Common myeloid progenitor, CD34-positive (primary cell): ENCODE data around the gene GKAP1.
"Not testable (repeated sequence)": the region's sequence is repeated elsewhere in the genome, so short reads cannot be mapped to it uniquely, and the experiment has no call there.

Experiments used
- CTCF ChIA-PET: fragments of 350-600 bp; sonication (Branson Sonifier 250); formaldehyde crosslinking; loops from one replicate; lab custom pipeline; 2021; ENCODE audit warnings: antibody characterized with exemption; lab: Charles Lee
- POLR2A ChIA-PET: fragments of 350-600 bp; sonication (Branson Sonifier 250); formaldehyde crosslinking; loops from one replicate; lab custom pipeline; 2021; ENCODE audit warnings: antibody characterized with exemption; lab: Charles Lee
- DNase-seq, 3 donors: peaks; one replicate each; pipeline versions ENCODE4 v3.0.0 to v3.0.0-alpha.2; 2013
- H3K27ac ChIP-seq, 2 experiments: 1 replicate in 1 of 2; 2 replicates in 1 of 2; pipeline ENCODE4 v1.7.0; 2013; ENCODE audit warnings: inconsistent platforms in 2 of 2, low read length in 2 of 2, mild to moderate bottlenecking in 2 of 2, low read depth in 1 of 2, moderate library complexity in 1 of 2; ENCODE audit not compliant: severe bottlenecking in 2 of 2, insufficient read depth in 1 of 2, poor library complexity in 1 of 2
- H3K27me3 ChIP-seq, 5 experiments: replicated peaks in 2 of 5; 1 replicate in 3 of 5; 2 replicates in 2 of 5; pipeline versions ENCODE4 v1.6.1 to v1.7.0; 2013; ENCODE audit warnings: low read length in 4 of 5, mild to moderate bottlenecking in 2 of 5, moderate library complexity in 2 of 5, inconsistent platforms in 1 of 5; ENCODE audit not compliant: insufficient read depth in 5 of 5, control insufficient read depth in 4 of 5
- H3K36me3 ChIP-seq, 4 experiments: 1 replicate in 2 of 4; 2 replicates in 2 of 4; pipeline versions ENCODE4 v1.6.1 to v1.7.0; 2013; ENCODE audit warnings: low read length in 3 of 4, control low read depth in 1 of 4, mild to moderate bottlenecking in 1 of 4; ENCODE audit not compliant: control insufficient read depth in 4 of 4, insufficient read depth in 4 of 4
- H3K4me1 ChIP-seq, 4 experiments: 1 replicate in 3 of 4; 2 replicates in 1 of 4; pipeline versions ENCODE4 v1.6.1 to v1.7.1; 2013; ENCODE audit warnings: low read length in 3 of 4, mild to moderate bottlenecking in 3 of 4, control low read depth in 1 of 4, inconsistent platforms in 1 of 4, moderate library complexity in 1 of 4; ENCODE audit not compliant: control insufficient read depth in 4 of 4, insufficient read depth in 4 of 4; ENCODE audit errors: control extremely low read depth in 1 of 4
- H3K4me3 ChIP-seq, 7 experiments: 1 replicate in 4 of 7; 2 replicates in 3 of 7; pipeline versions ENCODE4 v1.5.1 to v1.7.0; 2013; ENCODE audit warnings: mild to moderate bottlenecking in 7 of 7, low read length in 6 of 7, moderate library complexity in 6 of 7, inconsistent platforms in 2 of 7, low read depth in 2 of 7, control low read depth in 1 of 7; ENCODE audit not compliant: insufficient read depth in 4 of 7, control insufficient read depth in 1 of 7; ENCODE audit errors: extremely low read depth in 1 of 7
- H3K9me3 ChIP-seq, 5 experiments: 1 replicate in 4 of 5; 2 replicates in 1 of 5; pipeline versions ENCODE4 v1.6.1 to v1.7.1; 2013; ENCODE audit warnings: low read length in 4 of 5, mild to moderate bottlenecking in 2 of 5, inconsistent platforms in 1 of 5, low read depth in 1 of 5, moderate library complexity in 1 of 5; ENCODE audit not compliant: control insufficient read depth in 4 of 5, insufficient read depth in 2 of 5; ENCODE audit errors: control extremely low read depth in 1 of 5
- WGBS: methylation state at CpG from one replicate; pipeline ENCODE4 v1.1.5; 2013; ENCODE audit not compliant: insufficient coverage; 5-methylcytosine and 5-hydroxymethylcytosine counted together

Gene GKAP1

DNA sequence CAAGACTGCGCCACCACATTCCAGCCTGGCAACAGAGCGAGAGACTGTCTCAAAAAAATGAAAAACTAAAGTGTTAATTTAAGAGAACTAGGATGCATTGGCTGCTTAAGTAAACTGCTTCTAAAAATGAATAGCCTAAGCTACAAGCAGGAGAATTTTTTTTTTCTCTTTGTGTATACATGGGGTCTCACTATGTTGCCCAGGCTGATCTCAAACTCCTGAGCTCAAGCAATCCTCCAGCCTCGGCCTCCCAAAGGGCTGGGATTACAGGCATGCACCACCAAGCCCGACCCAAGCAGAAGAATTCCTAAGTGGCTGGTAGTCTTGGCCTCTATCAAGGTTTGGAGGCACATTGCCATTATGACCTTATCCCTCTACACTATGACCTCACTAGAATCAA, 2.4 kb downstream of the GKAP1 start:
- H3K27ac ChIP-seq, DNase-seq, CTCF ChIA-PET, POLR2A ChIA-PET, H3K27me3 ChIP-seq, H3K4me3 ChIP-seq, H3K9me3 ChIP-seq, H3K36me3 ChIP-seq: not testable (repeated sequence)
- peaks cover 0 to 12% (median 2%) of the 10 kb centered on the region in 4 experiments for H3K4me1 ChIP-seq
- 91% methylated on average over 3 of the region's 4 CpGs for WGBS

GRCh38 chr9:83809213-83809612, 8.4 kb downstream of the GKAP1 start:
- H3K27me3 ChIP-seq, H3K4me1 ChIP-seq, H3K27ac ChIP-seq, CTCF ChIA-PET, H3K4me3 ChIP-seq, POLR2A ChIA-PET, H3K9me3 ChIP-seq, DNase-seq, H3K36me3 ChIP-seq: not testable (repeated sequence)
- no CpG with 5 or more reads among the region's 1 CpG for WGBS

DNA sequence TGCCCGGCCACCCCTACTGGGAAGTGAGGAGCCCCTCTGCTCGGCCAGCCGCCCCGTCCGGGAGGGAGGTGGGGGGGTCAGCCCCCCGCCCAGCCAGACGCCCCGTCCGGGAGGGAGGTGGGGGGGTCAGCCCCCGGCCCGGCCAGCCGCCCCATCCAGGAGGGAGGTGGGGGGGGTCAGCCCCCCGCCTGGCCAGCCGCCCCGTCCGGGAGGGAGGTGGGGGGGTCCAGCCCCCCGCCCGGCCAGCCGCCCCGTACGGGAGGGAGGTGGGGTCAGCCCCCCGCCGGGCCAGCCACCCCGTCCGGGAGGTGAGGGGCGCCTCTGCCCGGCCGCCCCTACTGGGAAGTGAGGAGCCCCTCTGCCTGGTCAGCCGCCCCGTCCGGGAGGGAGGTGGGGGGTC, 13.1 kb downstream of the GKAP1 start:
- DNase-seq, CTCF ChIA-PET, H3K27me3 ChIP-seq, H3K9me3 ChIP-seq, H3K4me1 ChIP-seq, H3K27ac ChIP-seq, POLR2A ChIA-PET, H3K4me3 ChIP-seq: not testable (repeated sequence)
- peaks cover 0 to 10% (median 7%) of the 10 kb centered on the region in 4 experiments for H3K36me3 ChIP-seq
- WGBS: no CpG with 5 or more reads among the region's 31 CpGs

GRCh38 chr9:83803941-83804340, 13.6 kb downstream of the GKAP1 start:
- H3K9me3 ChIP-seq, H3K27ac ChIP-seq, CTCF ChIA-PET, H3K4me3 ChIP-seq, POLR2A ChIA-PET, H3K4me1 ChIP-seq, H3K27me3 ChIP-seq, DNase-seq: not testable (repeated sequence)
- whole genome bisulfite sequencing: 100% methylated on average over 5 of the region's 33 CpGs
- H3K36me3 ChIP-seq: peaks cover 0 to 11% (median 7%) of the 10 kb centered on the region in 4 experiments

DNA sequence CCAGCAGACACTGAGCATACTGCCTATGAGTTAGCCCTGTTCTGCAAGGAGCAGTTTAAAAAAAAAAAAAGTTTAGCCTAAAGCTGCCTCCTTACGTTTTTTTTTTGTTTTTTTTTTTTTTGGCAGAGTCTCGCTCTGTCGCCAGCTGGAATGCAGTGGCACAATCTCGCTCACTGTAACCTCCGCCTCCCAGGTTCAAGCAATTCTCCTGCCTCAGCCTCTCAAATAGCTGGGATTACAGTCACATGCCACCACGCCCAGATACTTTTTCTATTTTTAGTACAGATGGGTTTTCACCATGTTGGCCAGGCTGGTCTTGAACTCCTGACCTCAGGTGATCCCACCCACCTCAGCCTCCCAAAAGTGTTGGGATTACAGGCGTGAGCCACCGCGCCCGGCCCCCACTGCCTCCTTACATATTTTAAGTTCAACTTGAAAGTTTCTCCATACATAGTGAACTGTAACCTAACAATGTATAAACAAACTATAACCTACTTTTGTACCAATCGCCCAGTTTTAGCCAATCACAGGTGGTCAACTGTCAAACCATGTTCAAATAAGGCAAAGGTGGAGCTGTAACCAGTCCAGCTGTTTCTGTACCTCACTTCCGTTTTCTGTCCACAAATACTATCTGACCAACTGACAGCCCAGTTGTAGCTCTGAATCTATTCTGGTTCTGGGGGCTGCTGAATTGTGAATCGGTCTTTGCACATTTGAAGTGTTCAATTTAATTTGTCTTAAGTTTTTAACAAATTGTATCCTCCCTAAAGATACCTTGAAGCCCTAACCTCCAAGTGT, 17.1 kb downstream of the GKAP1 start:
- Histone ChIP-seq H3K4me1 (no peaks in the 10 kb centered on the region), H3K9me3 (no peaks in the 10 kb centered on the region), H3K4me3 (no peak overlapping the region), H3K27me3 (no peaks in the 10 kb centered on the region), H3K36me3 (peaks cover 4 to 25% (median 9%) of the 10 kb centered on the region in 4 experiments), H3K27ac (no peak overlapping the region)
- DNase-seq: no peak
- ChIA-PET CTCF (interaction anchor here (1.0 kb wide), 1 partner anchor 13 kb away, joined by 3 read pairs; no protein-coding TSS in a partner anchor), POLR2A (no interaction called here)
- WGBS: 96% methylated on average over 5 of the region's 13 CpGs

GRCh38 chr9:83794051-83794450, 23.5 kb downstream of the GKAP1 start:
- Histone ChIP-seq H3K4me3 (no peak overlapping the region), H3K27ac (no peak overlapping the region), H3K36me3 (peaks cover 3 to 30% (median 7%) of the 10 kb centered on the region in 4 experiments), H3K4me1 (no peaks in the 10 kb centered on the region), H3K9me3 (no peaks in the 10 kb centered on the region), H3K27me3 (no peaks in the 10 kb centered on the region)
- WGBS: no CpG with 5 or more reads among the region's 2 CpGs
- no peak for DNase-seq
- ChIA-PET POLR2A (no interaction called here), CTCF (no interaction called here)

DNA sequence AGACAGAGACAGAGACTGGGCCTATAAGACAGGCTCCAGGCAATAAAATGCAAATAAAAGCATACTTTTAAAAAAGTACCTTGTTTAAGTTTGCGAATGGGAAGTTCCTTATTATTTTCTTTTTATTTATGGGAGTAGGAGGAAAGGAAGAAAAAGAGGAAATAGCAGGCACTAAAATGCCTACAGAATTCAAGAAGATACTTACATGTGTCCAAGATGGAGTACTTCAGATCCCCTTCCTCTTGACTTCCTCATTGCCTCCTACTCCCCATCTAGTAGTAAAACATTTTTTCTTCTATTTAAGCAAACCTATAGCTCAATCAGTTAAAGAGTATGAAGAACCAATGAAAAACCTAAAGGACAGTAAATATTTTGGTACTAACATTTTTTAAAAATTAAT, 24.8 kb downstream of the GKAP1 start:
- no peak overlapping the region for H3K27ac ChIP-seq
- POLR2A ChIA-PET: no interaction called here
- WGBS: 80% methylated on average over 1 of the region's 1 CpG

More for the DNA sequence above, 24.8 kb downstream of the GKAP1 start:
- Histone ChIP-seq H3K36me3 (peaks cover 0 to 18% (median 6%) of the 10 kb centered on the region in 4 experiments), H3K9me3 (no peaks in the 10 kb centered on the region), H3K27me3 (no peaks in the 10 kb centered on the region), H3K4me3 (no peak overlapping the region), H3K4me1 (no peaks in the 10 kb centered on the region)
- no peak for DNase-seq
- CTCF ChIA-PET: interaction anchor here (1.1 kb wide), 1 partner anchor 78 kb away, joined by 3 read pairs; no protein-coding TSS in a partner anchor
